ENCODE measurements around the gene MIEF1. TPM values are rescaled to one million over a fixed set of nuclear protein-coding genes. Genes with fewer than 3 reads are reported as not detected.

Gene MIEF1
- total RNA-seq, 1 experiment from 2014 or later = 32.1 TPM

DNA sequence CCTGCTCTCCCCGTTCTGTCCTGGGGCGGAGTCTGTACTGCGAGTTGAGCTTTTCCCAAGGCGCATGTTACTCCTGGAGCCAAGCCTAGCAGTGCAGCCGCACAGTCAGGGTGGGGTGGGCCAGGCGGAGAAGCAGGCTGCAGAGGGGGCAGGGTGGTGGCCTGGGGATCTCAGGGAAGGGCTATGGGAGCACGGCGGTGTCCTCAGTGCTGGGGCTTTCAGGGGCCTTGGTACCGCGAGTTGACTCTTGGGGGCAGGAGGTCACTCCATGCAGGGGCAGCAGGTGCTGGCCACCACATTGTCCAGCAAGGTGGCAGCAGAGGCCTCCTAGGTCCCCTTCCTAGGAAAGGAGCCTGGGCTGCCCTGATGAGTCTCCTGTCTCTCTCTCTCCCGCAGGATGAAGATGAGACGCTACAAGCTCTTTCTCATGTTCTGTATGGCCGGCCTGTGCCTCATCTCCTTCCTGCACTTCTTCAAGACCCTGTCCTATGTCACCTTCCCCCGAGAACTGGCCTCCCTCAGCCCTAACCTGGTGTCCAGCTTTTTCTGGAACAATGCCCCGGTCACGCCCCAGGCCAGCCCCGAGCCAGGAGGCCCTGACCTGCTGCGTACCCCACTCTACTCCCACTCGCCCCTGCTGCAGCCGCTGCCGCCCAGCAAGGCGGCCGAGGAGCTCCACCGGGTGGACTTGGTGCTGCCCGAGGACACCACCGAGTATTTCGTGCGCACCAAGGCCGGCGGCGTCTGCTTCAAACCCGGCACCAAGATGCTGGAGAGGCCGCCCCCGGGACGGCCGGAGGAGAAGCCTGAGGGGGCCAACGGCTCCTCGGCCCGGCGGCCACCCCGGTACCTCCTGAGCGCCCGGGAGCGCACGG, 14.9 kb upstream of the MIEF1 start:
- peak; percentile 81 for DNase-seq (ENCODE audit: low spot score)
- in situ Hi-C loops (cut with HindIII; ENCODE audit: low sequenced_read_pairs) = loop anchor here (25.0 kb wide), 1 partner anchor 100 kb away; the partner anchor contains the start of gene TAB1

DNA sequence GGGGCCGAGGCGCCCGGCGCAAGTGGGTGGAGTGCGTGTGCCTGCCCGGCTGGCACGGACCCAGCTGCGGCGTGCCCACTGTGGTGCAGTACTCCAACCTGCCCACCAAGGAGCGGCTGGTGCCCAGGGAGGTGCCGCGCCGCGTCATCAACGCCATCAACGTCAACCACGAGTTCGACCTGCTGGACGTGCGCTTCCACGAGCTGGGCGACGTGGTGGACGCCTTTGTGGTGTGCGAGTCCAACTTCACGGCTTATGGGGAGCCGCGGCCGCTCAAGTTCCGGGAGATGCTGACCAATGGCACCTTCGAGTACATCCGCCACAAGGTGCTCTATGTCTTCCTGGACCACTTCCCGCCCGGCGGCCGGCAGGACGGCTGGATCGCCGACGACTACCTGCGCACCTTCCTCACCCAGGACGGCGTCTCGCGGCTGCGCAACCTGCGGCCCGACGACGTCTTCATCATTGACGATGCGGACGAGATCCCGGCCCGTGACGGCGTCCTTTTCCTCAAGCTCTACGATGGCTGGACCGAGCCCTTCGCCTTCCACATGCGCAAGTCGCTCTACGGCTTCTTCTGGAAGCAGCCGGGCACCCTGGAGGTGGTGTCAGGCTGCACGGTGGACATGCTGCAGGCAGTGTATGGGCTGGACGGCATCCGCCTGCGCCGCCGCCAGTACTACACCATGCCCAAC, 14.1 kb upstream of the MIEF1 start:
- no peak for DNase-seq (ENCODE audit: low spot score)
- in situ Hi-C loops (cut with HindIII; ENCODE audit: low sequenced_read_pairs) = loop anchor here (25.0 kb wide), 1 partner anchor 101 kb away; the partner anchor contains the start of gene TAB1

DNA sequence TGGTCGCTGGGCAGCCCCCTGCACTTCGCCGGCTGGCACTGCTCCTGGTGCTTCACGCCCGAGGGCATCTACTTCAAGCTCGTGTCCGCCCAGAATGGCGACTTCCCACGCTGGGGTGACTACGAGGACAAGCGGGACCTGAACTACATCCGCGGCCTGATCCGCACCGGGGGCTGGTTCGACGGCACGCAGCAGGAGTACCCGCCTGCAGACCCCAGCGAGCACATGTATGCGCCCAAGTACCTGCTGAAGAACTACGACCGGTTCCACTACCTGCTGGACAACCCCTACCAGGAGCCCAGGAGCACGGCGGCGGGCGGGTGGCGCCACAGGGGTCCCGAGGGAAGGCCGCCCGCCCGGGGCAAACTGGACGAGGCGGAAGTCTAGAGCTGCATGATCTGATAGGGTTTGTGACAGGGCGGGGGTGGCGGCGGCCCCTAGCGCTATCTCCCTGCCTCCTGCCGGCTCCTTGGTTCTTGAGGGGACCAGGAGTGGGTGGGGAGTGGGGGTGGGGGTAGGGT, 13.5 kb upstream of the MIEF1 start:
- in situ Hi-C loops (cut with HindIII; ENCODE audit: low sequenced_read_pairs) = loop anchor here (25.0 kb wide), 1 partner anchor 101 kb away; the partner anchor contains the start of gene TAB1
- no peak for DNase-seq (ENCODE audit: low spot score)

DNA sequence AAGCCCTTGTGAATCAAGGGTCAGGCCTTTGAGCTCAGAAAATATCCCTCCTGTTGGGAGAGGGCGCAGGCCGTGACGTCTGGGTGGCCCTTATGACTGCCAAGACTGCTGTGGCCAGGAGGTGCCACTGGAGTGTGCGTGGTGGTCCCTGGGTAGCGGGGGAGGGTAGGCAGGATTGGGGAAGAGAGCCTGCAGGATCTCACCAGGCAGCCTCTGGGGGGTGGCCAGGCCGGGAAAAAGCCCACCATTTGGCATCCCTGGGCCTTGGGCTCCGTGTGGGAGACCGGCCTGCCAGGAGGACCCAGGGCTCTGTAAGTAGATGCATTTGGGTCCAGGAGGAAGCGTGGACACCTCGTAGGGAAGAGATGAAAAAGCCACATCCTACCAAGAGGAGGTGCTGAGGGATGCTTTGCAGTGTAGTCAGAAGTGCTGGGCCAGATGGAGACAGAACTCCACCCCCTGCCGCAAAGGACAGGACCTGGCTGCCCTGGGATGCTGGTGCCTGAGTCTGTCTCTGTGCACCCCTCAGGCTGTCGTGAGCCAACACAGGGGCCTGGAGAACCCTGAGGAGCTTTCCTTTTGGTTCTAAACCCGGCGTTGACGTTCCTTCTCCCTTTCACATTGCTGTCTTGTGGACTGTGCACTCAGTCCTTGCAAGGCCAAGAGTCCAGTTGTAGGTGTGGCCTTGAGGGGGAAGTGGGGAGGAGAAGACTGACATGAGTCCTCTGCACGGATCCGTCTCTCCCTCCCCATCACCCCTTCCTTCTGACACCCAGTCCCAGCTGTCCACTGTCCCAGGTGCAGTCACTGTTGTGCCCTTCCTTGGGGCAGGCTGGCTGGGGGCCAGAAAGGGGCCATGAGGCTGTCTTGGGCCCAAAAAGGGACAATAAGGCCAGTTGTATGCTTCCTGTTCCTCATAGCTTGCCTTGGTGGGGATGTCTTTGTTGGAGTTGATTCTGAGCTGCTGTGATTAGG, 12.7 kb upstream of the MIEF1 start:
- in situ Hi-C loops (cut with HindIII; ENCODE audit: low sequenced_read_pairs) = loop anchor here (25.0 kb wide), 1 partner anchor 102 kb away; the partner anchor contains the start of gene TAB1
- DNase-seq (ENCODE audit: low spot score) = no peak

DNA sequence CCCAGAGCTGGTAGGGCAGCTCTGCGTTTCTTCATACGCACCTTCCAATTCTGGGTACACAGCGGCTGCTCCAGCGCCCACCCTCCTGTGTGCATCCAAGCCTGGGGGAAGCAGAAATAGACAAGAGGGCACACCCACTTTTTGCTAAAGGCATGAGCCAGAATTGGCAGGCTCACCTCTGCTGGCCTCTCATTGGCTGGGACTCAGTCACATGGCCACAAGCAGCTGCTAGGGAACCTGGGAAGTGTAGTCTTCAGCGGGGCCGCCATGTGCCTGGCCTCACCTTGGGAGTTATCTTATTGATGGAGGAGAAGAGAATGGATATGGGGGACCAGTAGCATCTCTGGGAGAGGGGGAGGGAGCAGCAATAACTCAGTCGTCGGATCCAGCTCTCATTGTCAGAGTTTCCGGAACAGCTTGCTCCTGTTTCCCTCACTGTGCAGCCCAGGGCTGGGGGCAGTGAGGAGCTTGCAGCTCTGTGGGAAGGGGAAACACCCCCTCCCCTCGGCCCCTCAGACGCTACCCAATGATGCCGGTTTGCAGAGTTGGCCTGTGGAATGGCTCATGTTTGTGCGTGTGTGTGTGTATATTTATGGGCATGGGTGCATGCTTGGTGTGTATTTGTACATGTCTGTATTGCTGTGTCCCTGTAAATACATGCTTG, 11.8 kb upstream of the MIEF1 start:
- in situ Hi-C loops (cut with HindIII; ENCODE audit: low sequenced_read_pairs) = loop anchor here (25.0 kb wide), 1 partner anchor 103 kb away; the partner anchor contains the start of gene TAB1

DNA sequence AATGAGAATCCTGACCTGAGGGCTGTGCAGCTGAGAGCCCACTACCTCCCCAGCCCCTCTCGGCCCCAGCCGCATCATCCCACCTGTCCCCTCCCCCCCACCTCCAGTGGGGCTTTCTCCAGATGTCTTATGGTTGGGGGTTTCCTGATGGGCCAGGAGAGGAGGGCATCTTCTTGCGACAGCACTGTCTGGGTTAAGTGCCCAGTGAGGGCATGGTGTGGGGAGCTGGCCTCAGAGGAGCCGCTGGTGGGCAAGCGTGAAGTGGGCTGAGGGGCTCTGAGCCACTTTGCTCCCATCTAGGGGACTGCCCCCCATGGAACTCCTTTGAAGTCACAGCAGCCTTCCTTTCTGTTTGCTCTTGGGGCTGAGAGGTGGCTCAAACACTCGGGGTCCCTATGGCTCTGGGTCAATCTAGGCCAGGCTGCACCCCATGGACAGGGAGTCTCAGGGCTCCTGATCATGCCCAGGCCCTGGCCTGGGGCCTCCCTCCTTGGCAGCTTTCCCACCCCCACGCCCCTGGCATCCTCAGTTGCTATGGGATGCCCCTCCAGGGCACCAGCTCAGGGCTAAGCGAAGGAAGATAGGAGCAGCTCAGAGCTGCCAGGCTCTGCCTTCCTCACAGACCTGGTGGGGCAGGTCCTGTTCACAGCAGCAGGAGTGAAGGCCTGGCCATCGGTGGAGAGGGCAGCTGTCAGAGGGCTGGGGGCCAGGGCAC, 11.0 kb upstream of the MIEF1 start:
- in situ Hi-C loops (cut with HindIII; ENCODE audit: low sequenced_read_pairs) = loop anchor here (25.0 kb wide), 1 partner anchor 104 kb away; the partner anchor contains the start of gene TAB1
- no peak for DNase-seq (ENCODE audit: low spot score)

More for the DNA sequence above, 11.8 kb upstream of the MIEF1 start:
- peak; percentile 96 for DNase-seq (ENCODE audit: low spot score)

DNA sequence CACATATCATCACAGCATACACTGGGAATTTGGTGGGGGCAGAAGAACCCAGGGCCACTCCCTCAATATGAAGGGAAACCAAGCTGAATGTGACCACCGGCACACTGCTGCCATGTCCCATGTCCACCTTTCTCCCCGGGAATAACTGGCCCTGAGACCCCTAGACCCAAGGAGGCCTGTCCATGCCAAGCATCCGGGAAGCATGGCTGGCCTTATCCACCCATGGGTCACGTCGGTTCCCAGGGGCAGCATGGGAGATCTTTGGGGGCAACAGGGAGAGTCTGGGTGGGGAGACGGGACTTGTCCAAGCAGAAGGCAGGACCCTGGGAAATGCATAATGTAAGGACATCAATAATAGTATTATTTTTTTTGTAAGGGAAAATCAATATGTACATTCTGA, 10.4 kb upstream of the MIEF1 start:
- in situ Hi-C loops (cut with HindIII; ENCODE audit: low sequenced_read_pairs) = loop anchor here (25.0 kb wide), 1 partner anchor 104 kb away; the partner anchor contains the start of gene TAB1
- DNase-seq (ENCODE audit: low spot score) = no peak

DNA sequence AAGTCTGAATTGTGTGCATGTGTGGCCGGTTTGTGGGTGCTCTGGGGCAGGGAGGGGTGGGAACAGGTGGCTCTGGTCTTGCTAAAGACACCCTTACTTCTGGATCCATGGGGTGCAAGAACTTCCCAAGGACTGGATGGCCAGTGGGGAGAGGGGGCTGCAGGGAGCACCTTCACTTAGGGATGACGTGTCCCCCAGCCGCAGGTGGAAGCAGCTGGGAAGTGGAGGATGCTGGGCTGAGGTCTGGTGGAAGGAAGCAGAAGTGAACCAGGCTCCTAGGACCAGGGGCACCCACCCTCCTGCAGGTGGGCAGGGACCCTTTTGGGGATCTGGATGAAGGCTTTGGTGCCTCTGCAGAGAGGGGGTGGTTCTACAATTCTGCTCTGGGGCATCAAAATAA, 9.9 kb upstream of the MIEF1 start:
- in situ Hi-C loops (cut with HindIII; ENCODE audit: low sequenced_read_pairs) = loop anchor here (25.0 kb wide), 1 partner anchor 105 kb away; the partner anchor contains the start of gene TAB1
- DNase-seq (ENCODE audit: low spot score) = no peak

DNA sequence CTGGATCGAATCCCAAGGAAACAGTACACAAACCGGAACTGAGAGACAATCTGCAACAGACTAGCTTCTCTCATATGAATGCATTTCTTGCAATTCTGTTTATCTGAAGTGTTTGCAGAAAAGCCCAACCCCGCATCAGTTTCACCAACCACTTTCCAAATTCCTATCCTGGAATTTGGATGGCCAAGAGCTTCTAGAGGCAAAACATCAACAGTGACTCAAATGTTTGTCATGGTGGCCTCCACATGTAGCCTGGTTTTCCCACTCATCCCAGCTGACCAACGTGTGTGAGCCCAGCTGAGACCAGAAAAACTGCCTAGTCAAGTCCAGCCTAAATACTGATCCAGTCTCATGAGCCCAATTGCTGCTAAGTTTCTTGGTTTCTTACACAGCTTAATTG, 8.3 kb upstream of the MIEF1 start:
- in situ Hi-C loops (cut with HindIII; ENCODE audit: low sequenced_read_pairs) = loop anchor here (25.0 kb wide), 1 partner anchor 106 kb away; the partner anchor contains the start of gene TAB1
- no peak for DNase-seq (ENCODE audit: low spot score)

DNA sequence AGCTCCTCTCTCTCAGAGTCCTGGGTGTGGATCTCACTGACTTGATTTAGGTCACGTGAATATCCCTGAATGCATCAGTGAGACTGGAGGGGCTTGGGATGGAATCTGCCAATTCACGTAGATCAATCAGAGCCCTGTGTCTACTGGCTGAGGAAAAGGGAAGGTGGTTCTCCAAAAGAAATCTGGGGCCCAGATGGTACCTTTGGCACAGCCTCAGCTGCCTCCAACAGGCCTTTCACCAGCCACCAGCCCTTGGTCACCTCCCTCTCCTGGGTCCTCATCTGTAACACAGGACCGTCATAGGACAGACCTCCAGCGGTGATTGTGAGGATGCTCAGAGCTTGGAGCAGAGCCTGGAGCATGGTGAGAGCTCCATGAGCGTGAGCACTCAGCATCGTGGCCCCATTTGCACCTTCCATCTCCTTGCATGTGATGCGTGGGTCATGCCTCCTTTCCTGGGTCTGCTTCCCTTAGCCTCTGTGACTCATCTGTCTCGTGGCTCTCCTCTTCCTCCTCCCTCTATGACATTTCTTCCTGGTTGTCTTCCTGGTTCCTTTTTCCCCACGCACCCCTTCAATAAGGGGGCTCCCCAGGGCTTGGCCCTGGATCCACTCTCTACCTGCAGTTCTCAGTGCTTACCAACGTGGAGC, 7.5 kb upstream of the MIEF1 start:
- in situ Hi-C loops (cut with HindIII; ENCODE audit: low sequenced_read_pairs) = loop anchor here (25.0 kb wide), 1 partner anchor 107 kb away; the partner anchor contains the start of gene TAB1
- peak; percentile 76 for DNase-seq (ENCODE audit: low spot score)

DNA sequence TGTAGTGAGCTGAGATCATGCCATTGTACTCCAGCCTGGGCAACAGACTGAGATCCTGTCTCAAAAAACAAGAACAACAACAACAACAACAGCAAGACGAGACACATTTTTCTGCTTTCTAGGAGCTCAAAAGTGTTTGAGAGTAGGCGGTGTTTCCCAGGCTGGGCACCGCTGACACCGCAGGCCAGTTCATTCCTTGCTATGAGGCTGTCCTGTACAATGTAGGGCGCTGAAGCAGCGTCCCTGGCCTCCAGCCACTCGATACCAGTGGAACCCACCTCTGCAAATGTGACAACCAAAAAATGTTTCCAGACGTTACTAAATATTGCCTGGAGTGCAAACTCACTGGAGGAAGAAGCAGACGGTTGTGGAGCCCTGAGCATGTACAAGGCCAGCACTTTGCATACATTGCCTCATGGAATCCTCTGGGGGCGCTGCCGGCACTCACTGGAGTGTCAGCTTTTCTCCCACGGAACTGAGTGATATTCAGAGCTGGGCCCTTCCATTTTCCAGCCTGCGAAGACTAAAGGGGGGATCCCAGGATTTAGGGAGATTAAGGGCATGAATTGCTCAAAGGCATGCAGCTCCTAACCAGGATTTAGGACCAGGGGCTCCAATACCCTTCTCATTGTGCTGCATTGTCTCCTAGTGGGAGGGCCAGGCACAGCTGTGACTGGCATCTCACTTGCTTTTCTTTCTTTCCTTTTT, 5.8 kb upstream of the MIEF1 start:
- in situ Hi-C loops (cut with HindIII; ENCODE audit: low sequenced_read_pairs) = loop anchor here (25.0 kb wide), 1 partner anchor 109 kb away; the partner anchor contains the start of gene TAB1

DNA sequence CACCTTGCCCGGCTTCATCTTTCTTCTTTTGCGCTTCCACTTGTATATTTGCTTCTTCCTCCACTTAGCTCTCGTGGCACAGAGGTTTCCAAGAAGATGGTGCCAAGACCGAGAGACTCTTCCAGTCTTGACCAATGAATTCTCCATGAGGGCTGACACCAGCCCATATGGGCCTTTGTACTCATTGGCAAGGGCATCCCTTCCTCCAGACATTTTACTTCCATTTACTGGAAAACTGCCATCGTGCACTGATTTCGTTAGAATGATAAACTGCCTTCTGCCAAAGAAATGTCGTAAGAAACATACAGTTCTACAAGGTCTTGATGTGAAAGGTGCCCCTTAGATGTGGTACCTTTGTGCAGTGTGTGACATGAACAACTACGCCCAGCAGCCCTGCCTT, 4.7 kb upstream of the MIEF1 start:
- no peak for DNase-seq (ENCODE audit: low spot score)
- in situ Hi-C loops (cut with HindIII; ENCODE audit: low sequenced_read_pairs) = loop anchor here (25.0 kb wide), 1 partner anchor 110 kb away; the partner anchor contains the start of gene TAB1

More for the DNA sequence above, 5.8 kb upstream of the MIEF1 start:
- peak; percentile 91 for DNase-seq (ENCODE audit: low spot score)

DNA sequence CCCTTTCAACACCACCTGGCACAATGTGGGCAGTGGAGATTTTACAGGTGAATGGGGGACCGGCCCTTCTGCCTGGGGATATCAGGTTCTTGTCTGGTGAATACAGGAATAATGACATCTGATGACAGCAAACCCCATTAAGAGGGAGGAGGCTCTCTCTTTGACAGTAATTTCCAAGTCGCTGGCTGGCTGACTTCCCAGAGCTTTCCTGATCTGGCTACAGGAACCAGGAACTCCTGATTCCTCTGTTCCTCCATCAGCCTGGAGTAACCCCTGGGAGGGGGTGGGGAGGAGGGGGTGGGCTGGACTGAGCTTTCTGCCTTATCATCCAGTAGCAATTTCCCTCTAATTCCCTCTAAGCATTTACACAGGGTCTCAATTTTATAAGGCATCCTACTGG, 3.7 kb upstream of the MIEF1 start:
- in situ Hi-C loops (cut with HindIII; ENCODE audit: low sequenced_read_pairs) = loop anchor here (25.0 kb wide), 1 partner anchor 111 kb away; the partner anchor contains the start of gene TAB1

DNA sequence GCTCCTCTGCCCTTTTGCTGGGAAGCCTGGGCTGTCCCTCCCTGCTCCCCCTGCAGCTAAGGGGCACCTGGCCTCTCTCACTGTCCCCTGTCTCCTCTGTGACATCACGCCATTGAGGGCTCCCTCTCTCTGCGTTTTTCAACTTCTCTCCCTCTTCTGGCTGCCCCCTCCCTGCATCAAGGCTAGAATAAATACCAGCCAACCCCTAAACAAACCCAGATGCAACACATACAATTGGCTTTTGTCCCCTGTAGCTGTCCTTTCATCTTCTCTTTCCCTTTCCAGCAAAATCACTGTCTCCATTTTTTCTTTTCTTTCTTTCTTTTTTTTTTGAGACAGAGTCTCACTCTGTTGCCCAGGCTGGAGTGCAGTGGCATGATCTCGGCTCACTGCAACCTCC, 3.3 kb upstream of the MIEF1 start:
- in situ Hi-C loops (cut with HindIII; ENCODE audit: low sequenced_read_pairs) = loop anchor here (25.0 kb wide), 1 partner anchor 112 kb away; the partner anchor contains the start of gene TAB1

More for the DNA sequence above, 3.7 kb upstream of the MIEF1 start:
- no peak for DNase-seq (ENCODE audit: low spot score)

DNA sequence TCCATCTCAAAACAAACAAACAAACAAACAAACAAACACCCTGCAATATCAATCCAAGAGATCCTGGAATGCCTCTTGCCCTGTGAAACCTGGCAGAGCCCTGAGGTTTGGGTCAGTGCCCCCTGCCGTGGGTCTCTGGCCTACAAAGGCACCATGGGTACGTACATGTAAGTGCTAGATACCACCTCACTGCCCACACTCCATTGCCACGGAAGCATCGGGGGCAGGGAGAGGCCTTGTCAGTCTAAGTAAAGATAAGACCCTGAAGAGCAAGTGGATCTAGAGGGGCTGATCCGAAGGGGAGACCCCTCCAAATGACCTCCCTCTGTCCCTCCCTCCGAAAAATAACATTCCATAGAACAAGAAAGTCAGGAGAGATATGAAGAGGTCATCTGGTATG, 2.0 kb upstream of the MIEF1 start:
- no peak for DNase-seq (ENCODE audit: low spot score)
- in situ Hi-C loops (cut with HindIII; ENCODE audit: low sequenced_read_pairs) = no loop called here

More for the DNA sequence above, 3.3 kb upstream of the MIEF1 start:
- DNase-seq (ENCODE audit: low spot score) = no peak

DNA sequence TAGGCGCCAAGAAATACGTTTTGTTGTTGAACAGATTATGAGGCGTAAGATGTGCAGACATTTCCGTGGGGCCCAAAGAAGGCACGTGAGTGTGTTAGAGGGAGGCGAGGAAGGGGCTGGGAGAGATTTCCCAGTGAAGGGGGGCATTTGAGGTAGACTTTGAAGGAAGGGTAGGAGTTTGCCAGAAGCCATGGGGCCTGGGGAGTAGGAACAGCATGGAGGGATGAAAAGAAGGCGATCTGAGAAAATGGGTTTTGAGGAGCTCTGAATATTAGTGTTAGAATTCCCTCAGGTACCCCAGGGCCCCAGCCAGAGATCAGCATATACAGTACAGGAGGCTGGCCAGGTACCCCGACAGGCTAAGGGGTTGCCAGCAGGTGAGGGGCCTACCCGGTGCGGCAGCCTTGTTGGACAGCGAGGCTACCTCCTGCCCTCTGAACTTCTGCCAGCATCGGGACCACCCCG, 414 bp upstream of the MIEF1 start:
- in situ Hi-C loops (cut with HindIII; ENCODE audit: low sequenced_read_pairs) = no loop called here
- DNase-seq (ENCODE audit: low spot score) = no peak
